IMR-90 (cell line): ENCODE data around the gene ZNF662.

Experiments used
- CEBPB ChIP-seq: IDR thresholded peaks from 2 replicates; pipeline ENCODE4 v1.6.1; 2012; ENCODE audit warnings: low read depth, low read length, improper control_type of control experiment
- CTCF ChIP-seq: conservative IDR thresholded peaks from 2 replicates; pipeline ENCODE4 v1.5.1; 2012; ENCODE audit warnings: mild to moderate bottlenecking, low read depth, low read length, improper control_type of control experiment
- MAZ ChIP-seq: IDR thresholded peaks from 2 replicates; pipeline ENCODE4 v1.6.1; 2012; ENCODE audit warnings: low read depth, mild to moderate bottlenecking, low read length, improper control_type of control experiment, moderate library complexity, borderline replicate concordance
- POLR2A ChIP-seq: IDR thresholded peaks from 2 replicates; pipeline ENCODE4 v1.6.1; 2012; ENCODE audit warnings: mild to moderate bottlenecking, low read depth, low read length

GRCh38 chr3:42891042-42891441 lies 14.9 kb upstream of the ZNF662 start:
- TF ChIP-seq POLR2A = no peak
- no peak for TF ChIP-seq CTCF
- TF ChIP-seq CEBPB = no peak
- no peak for TF ChIP-seq MAZ
